Activated naive CD4-positive, alpha-beta T cell treated with anti-CD3 and anti-CD28 coated beads for 36 hours (primary cell): ENCODE results near the gene OR10D3. TPM values are rescaled to one million over a fixed set of nuclear protein-coding genes. Genes with fewer than 3 reads are reported as not detected.

Experiments
- CTCF ChIA-PET: fragments of 350-600 bp; sonication (Branson Sonifier 250); formaldehyde crosslinking; loops from one replicate; lab custom pipeline; 2021; ENCODE audit warnings: antibody characterized with exemption; lab: Charles Lee
- DNase-seq: peaks from one replicate; pipeline ENCODE4 v3.0.0-alpha.2; 2020
- H3K27ac Mint-ChIP-seq: one replicate; pipeline ENCODE4 v1.8.0; 2021; ENCODE audit warnings: mild to moderate bottlenecking, mixed read lengths
- H3K27me3 Mint-ChIP-seq: one replicate; pipeline ENCODE4 v1.8.0; 2021; ENCODE audit warnings: low read depth, mixed read lengths
- H3K36me3 Mint-ChIP-seq: one replicate; pipeline ENCODE4 v1.8.0; 2021; ENCODE audit warnings: low read depth, mixed read lengths
- H3K4me1 Mint-ChIP-seq: one replicate; pipeline ENCODE4 v1.8.0; 2021; ENCODE audit warnings: low read depth, mixed read lengths
- H3K4me3 Mint-ChIP-seq: one replicate; pipeline ENCODE4 v1.8.0; 2021; ENCODE audit warnings: mild to moderate bottlenecking, moderate library complexity, mixed read lengths
- H3K9me3 Mint-ChIP-seq: one replicate; pipeline ENCODE4 v1.8.0; 2021; ENCODE audit warnings: mixed read lengths
- intact Hi-C: fragments of 100-400 bp; cut with micrococcal nuclease; formaldehyde crosslinking; loops from one replicate; pipeline ENCODE4 v1.15.1; 2023
- total RNA-seq, 2 experiments: library from RNA; stranded (reverse); gene quantifications; one replicate each; pipeline ENCODE4 v1.2.3, GENCODE V29; 2021

The OR10D3 gene
- total RNA-seq, 2 experiments from 2014 or later = not detected

- no peaks in the 10 kb centered on the region for H3K36me3 Mint-ChIP-seq
- no peaks in the 10 kb centered on the region for H3K4me1 Mint-ChIP-seq
- intact Hi-C loops = no loop called here
- H3K4me3 Mint-ChIP-seq = no peak overlapping the region
- H3K27me3 Mint-ChIP-seq = peaks cover 4% of the 10 kb centered on the region
- CTCF ChIA-PET = no interaction called here
- DNase-seq = no peak
- H3K9me3 Mint-ChIP-seq = no peaks in the 10 kb centered on the region
- no peak overlapping the region for H3K27ac Mint-ChIP-seq
These were observed 11.0 kb upstream of the OR10D3 start for GRCh38 chr11:124172101-124172500.

GRCh38 chr11:124172599-124172998 is 10.5 kb upstream of the OR10D3 start:
- CTCF ChIA-PET = no interaction called here
- no peaks in the 10 kb centered on the region for H3K36me3 Mint-ChIP-seq
- H3K4me3 Mint-ChIP-seq = no peak overlapping the region
- no peak overlapping the region for H3K27ac Mint-ChIP-seq
- no peaks in the 10 kb centered on the region for H3K4me1 Mint-ChIP-seq
- no peaks in the 10 kb centered on the region for H3K9me3 Mint-ChIP-seq
- DNase-seq = no peak
- intact Hi-C loops = no loop called here
- peaks cover 3% of the 10 kb centered on the region for H3K27me3 Mint-ChIP-seq

GRCh38 chr11:124174001-124174583 is 9.1 kb upstream of the OR10D3 start:
- DNase-seq = no peak
- Mint-ChIP-seq H3K36me3 (no peaks in the 10 kb centered on the region), H3K27ac (no peak overlapping the region), H3K4me1 (no peaks in the 10 kb centered on the region), H3K9me3 (no peaks in the 10 kb centered on the region), H3K27me3 (peaks cover 2% of the 10 kb centered on the region), H3K4me3 (no peak overlapping the region)
- intact Hi-C loops = no loop called here
- CTCF ChIA-PET = interaction anchor here (0.7 kb wide), 1 partner anchor 521 kb away, joined by 3 read pairs; no protein-coding TSS in a partner anchor

- intact Hi-C loops = no loop called here
- H3K36me3 Mint-ChIP-seq = no peaks in the 10 kb centered on the region
- DNase-seq = no peak
- H3K27me3 Mint-ChIP-seq = no peaks in the 10 kb centered on the region
- H3K4me3 Mint-ChIP-seq = no peak overlapping the region
- CTCF ChIA-PET = no interaction called here
- H3K9me3 Mint-ChIP-seq = no peaks in the 10 kb centered on the region
- no peaks in the 10 kb centered on the region for H3K4me1 Mint-ChIP-seq
- no peak overlapping the region for H3K27ac Mint-ChIP-seq
These were observed 6.0 kb upstream of the OR10D3 start for GRCh38 chr11:124176925-124177715.

- intact Hi-C loops = no loop called here
- H3K27ac Mint-ChIP-seq = no peak overlapping the region
These were observed 3.8 kb upstream of the OR10D3 start for GRCh38 chr11:124179310-124179709.

GRCh38 chr11:124190298-124191139 is 7.4 kb downstream of the OR10D3 start:
- no peak overlapping the region for H3K27ac Mint-ChIP-seq
- CTCF ChIA-PET = no interaction called here

More at GRCh38 chr11:124179310-124179709, 3.8 kb upstream of the OR10D3 start:
- DNase-seq = no peak
- H3K27me3 Mint-ChIP-seq = no peaks in the 10 kb centered on the region
- H3K36me3 Mint-ChIP-seq = no peaks in the 10 kb centered on the region
- H3K4me1 Mint-ChIP-seq = no peaks in the 10 kb centered on the region
- CTCF ChIA-PET = no interaction called here
- H3K4me3 Mint-ChIP-seq = no peak overlapping the region
- no peaks in the 10 kb centered on the region for H3K9me3 Mint-ChIP-seq

GRCh38 chr11:124193221-124194010 is 10.3 kb downstream of the OR10D3 start:
- intact Hi-C loops = no loop called here
- Mint-ChIP-seq H3K27ac (no peak overlapping the region), H3K4me1 (no peaks in the 10 kb centered on the region), H3K27me3 (peaks cover 19% of the 10 kb centered on the region), H3K9me3 (no peaks in the 10 kb centered on the region), H3K36me3 (no peaks in the 10 kb centered on the region), H3K4me3 (no peak overlapping the region)
- DNase-seq = no peak
- CTCF ChIA-PET = interaction anchor here (1.0 to 2.8 kb wide), 9 partner anchors 15 to 127 kb away, joined by 3 to 37 read pairs (median 6); partner anchors contain the start of gene VWA5A

More at GRCh38 chr11:124190298-124191139, 7.4 kb downstream of the OR10D3 start:
- Mint-ChIP-seq H3K9me3 (no peaks in the 10 kb centered on the region), H3K36me3 (no peaks in the 10 kb centered on the region), H3K27me3 (peaks cover 16% of the 10 kb centered on the region), H3K4me3 (no peak overlapping the region), H3K4me1 (no peaks in the 10 kb centered on the region)
- intact Hi-C loops = no loop called here
- no peak for DNase-seq

- Mint-ChIP-seq H3K36me3 (no peaks in the 10 kb centered on the region), H3K27ac (no peak overlapping the region)
These were observed 11.4 kb downstream of the OR10D3 start for GRCh38 chr11:124194293-124195188.

GRCh38 chr11:124195189-124195734 is 12.1 kb downstream of the OR10D3 start:
- peak; percentile 71 for DNase-seq
- intact Hi-C loops = loop anchor here (1.0 to 5.0 kb wide), 3 partner anchors 87 to 448 kb away; no protein-coding TSS in a partner anchor
- no peaks in the 10 kb centered on the region for H3K9me3 Mint-ChIP-seq
- peaks cover 17% of the 10 kb centered on the region for H3K27me3 Mint-ChIP-seq
- H3K36me3 Mint-ChIP-seq = no peaks in the 10 kb centered on the region
- no peak overlapping the region for H3K27ac Mint-ChIP-seq
- H3K4me1 Mint-ChIP-seq = no peaks in the 10 kb centered on the region
- no peak overlapping the region for H3K4me3 Mint-ChIP-seq
- CTCF ChIA-PET = interaction anchor here (0.9 to 2.8 kb wide), 9 partner anchors 74 to 129 kb away, joined by 3 to 37 read pairs (median 8); partner anchors contain the start of gene VWA5A

More at GRCh38 chr11:124194293-124195188, 11.4 kb downstream of the OR10D3 start:
- CTCF ChIA-PET = interaction anchor here (0.9 to 2.8 kb wide), 11 partner anchors 14 to 128 kb away, joined by 3 to 37 read pairs (median 6); partner anchors contain the start of gene VWA5A
- no peak overlapping the region for H3K4me3 Mint-ChIP-seq
- peaks cover 19% of the 10 kb centered on the region for H3K27me3 Mint-ChIP-seq
- no peaks in the 10 kb centered on the region for H3K4me1 Mint-ChIP-seq
- no peaks in the 10 kb centered on the region for H3K9me3 Mint-ChIP-seq
- DNase-seq = no peak
- intact Hi-C loops = loop anchor here (1.0 to 5.0 kb wide), 3 partner anchors 86 to 447 kb away; no protein-coding TSS in a partner anchor

- Mint-ChIP-seq H3K27me3 (peaks cover 7% of the 10 kb centered on the region), H3K4me3 (no peak overlapping the region), H3K4me1 (no peaks in the 10 kb centered on the region), H3K9me3 (no peaks in the 10 kb centered on the region), H3K36me3 (no peaks in the 10 kb centered on the region), H3K27ac (no peak overlapping the region)
- CTCF ChIA-PET = interaction anchor here (3.3 kb wide), 1 partner anchor 129 kb away, joined by 14 read pairs; no protein-coding TSS in a partner anchor
- no peak for DNase-seq
- intact Hi-C loops = loop anchor here (5.0 kb wide), 1 partner anchor 451 kb away; no protein-coding TSS in a partner anchor
These were observed 14.9 kb downstream of the OR10D3 start for GRCh38 chr11:124197999-124198398.
